Keratinocyte (primary cell): ENCODE measurements around the gene SRCIN1.
A peak's percentile ranks its signal among the peaks of the same experiment; 100 is the strongest.

Source experiments
- CTCF ChIP-seq, 3 experiments: IDR thresholded peaks in 1 of 3; conservative IDR thresholded peaks in 1 of 3; optimal IDR thresholded peaks in 1 of 3; 2 replicates in 2 of 3; 3 replicates in 1 of 3; pipeline versions ENCODE3 to v1.5.1; 2011; ENCODE audit warnings: low read length in 3 of 3, mild to moderate bottlenecking in 3 of 3, moderate library complexity in 2 of 3, control low read depth in 1 of 3, inconsistent platforms in 1 of 3; ENCODE audit not compliant: insufficient read depth in 2 of 3; ENCODE audit errors: extremely low read depth in 1 of 3
- EZH2 ChIP-seq: IDR thresholded peaks from one replicate; pipeline ENCODE4 v1.6.1; 2012; ENCODE audit warnings: inconsistent platforms, mild to moderate bottlenecking, low read length, moderate library complexity

GRCh38 chr17:38508954-38509771 lies 96.6 kb downstream of the SRCIN1 start:
- TF ChIP-seq CTCF (optimal IDR thresholded peaks at IDR 0.05 in 1 of 3, IDR thresholded peaks at IDR 0.05 in 1 of 3, conservative IDR thresholded peaks at IDR 0.05 in 1 of 3; ENCODE audit: extremely low read depth in 1 of 3, insufficient read depth in 2 of 3, low read length in 3 of 3) (peak; percentile 67 to 94 (median 74)), EZH2 (no peak)
